K562 (cell line): Measurements from ENCODE around the gene COL9A2. TPM values are rescaled to one million over a fixed set of nuclear protein-coding genes. Genes with fewer than 3 reads are reported as not detected.

Experiments used
- ATAC-seq: fragments of 200-7000 bp; cut with Tn5 transposase; 3 replicates; pipeline ENCODE4 v1.9.1; 2020; ENCODE audit warnings: moderate library complexity
- BruUV-seq: library from RNA; stranded (reverse); fragments of 400-500 nt; replicated peaks from 2 replicates; lab custom pipeline; 2021; lab: Mats Ljungman, UMichigan
- CTCF ChIA-PET: fragments of 300-600 bp; formaldehyde crosslinking; extraction: SDS; loops from one replicate; lab custom pipeline; 2021; ENCODE audit warnings: low intra/inter-chr PET ratio; lab: Yijun Ruan, JAX
- POLR2A ChIA-PET: fragments of 300-600, 350-650 bp; sonication (Branson Sonifier 250); formaldehyde crosslinking; extraction: SDS; loops from one replicate; lab custom pipeline; 2021; ENCODE audit warnings: antibody characterized with exemption, inconsistent platforms; lab: Yijun Ruan, JAX
- DNase-seq, 4 experiments: peaks; one replicate each; pipeline versions ENCODE4 v3.0.0 to v3.0.0-alpha.2; 2011 to 2018; ENCODE audit warnings: low spot score in 3 of 4, mixed read lengths in 3 of 4; ENCODE audit errors: extremely low read depth in 1 of 4
- FAIRE-seq: peaks from 2 replicates; lab custom pipeline; 2011; peaks lifted over from hg19 to GRCh38; lab: Jason Lieb, UNC
- H2AFZ ChIP-seq: 2 replicates; pipeline ENCODE4 v1.6.0; 2011; ENCODE audit warnings: low read depth, low read length, control low read depth, inconsistent platforms
- H3K27ac ChIP-seq: fragments of 200-600 bp; 3 replicates; pipeline ENCODE4 v1.8.0; 2011; ENCODE audit warnings: low read depth, mild to moderate bottlenecking, control low read depth, inconsistent platforms, low read length, moderate library complexity, mixed read lengths; ENCODE audit errors: extremely low read depth
- H3K27me3 ChIP-seq, 2 experiments: fragments of 300-600 bp in 1 of 2; 2 replicates in 1 of 2; 3 replicates in 1 of 2; pipeline versions ENCODE4 v1.6.0 to v1.8.0; 2011; ENCODE audit warnings: inconsistent platforms in 2 of 2, low read length in 2 of 2, mild to moderate bottlenecking in 1 of 2, mixed read lengths in 1 of 2, moderate library complexity in 1 of 2; ENCODE audit not compliant: control insufficient read depth in 2 of 2, insufficient read depth in 2 of 2
- H3K36me3 ChIP-seq: fragments of 300-600 bp; 3 replicates; pipeline ENCODE4 v1.8.0; 2011; ENCODE audit warnings: mild to moderate bottlenecking, low read length, inconsistent platforms; ENCODE audit not compliant: control insufficient read depth, insufficient read depth
- H3K4me1 ChIP-seq, 2 experiments: fragments of 200-600 bp in 1 of 2; replicated peaks in 1 of 2; 2 replicates in 1 of 2; 3 replicates in 1 of 2; pipeline versions ENCODE4 v1.5.1 to v1.8.0; 2011; ENCODE audit warnings: inconsistent platforms in 2 of 2, low read length in 2 of 2, mild to moderate bottlenecking in 1 of 2, mixed read lengths in 1 of 2, moderate library complexity in 1 of 2; ENCODE audit not compliant: control insufficient read depth in 2 of 2, insufficient read depth in 2 of 2
- H3K4me2 ChIP-seq: 2 replicates; pipeline ENCODE4 v1.6.1; 2011; ENCODE audit warnings: low read length, control low read depth, inconsistent platforms, mixed read lengths; ENCODE audit not compliant: insufficient read depth
- H3K4me3 ChIP-seq: fragments of 200-600 bp; sonication (generic), shearing (Covaris generic); 2 replicates; pipeline ENCODE4 v1.5.1; 2016; ENCODE audit warnings: control low read depth, inconsistent platforms
- H3K79me2 ChIP-seq: fragments of 200-600 bp; 3 replicates; pipeline ENCODE4 v1.8.0; 2011; ENCODE audit warnings: low read length, inconsistent platforms; ENCODE audit not compliant: control insufficient read depth, insufficient read depth
- H3K9ac ChIP-seq, 2 experiments: 2 replicates each; pipeline versions ENCODE4 v1.6.0 to v1.6.1; 2011; ENCODE audit warnings: low read depth in 2 of 2, low read length in 2 of 2, control low read depth in 1 of 2, inconsistent platforms in 1 of 2, mild to moderate bottlenecking in 1 of 2, mixed read lengths in 1 of 2; ENCODE audit not compliant: insufficient read depth in 1 of 2
- H3K9me1 ChIP-seq: one replicate; pipeline ENCODE4 v1.6.0; 2011; ENCODE audit warnings: inconsistent platforms, mild to moderate bottlenecking, low read length, moderate library complexity; ENCODE audit not compliant: control insufficient read depth, insufficient read depth
- H3K9me3 ChIP-seq: replicated peaks from 2 replicates; pipeline ENCODE4 v1.5.1; 2011; ENCODE audit warnings: low read depth, low read length, inconsistent platforms; ENCODE audit not compliant: control insufficient read depth, insufficient read depth
- H4K20me1 ChIP-seq: replicated peaks from 2 replicates; pipeline ENCODE4 v1.6.1; 2011; ENCODE audit warnings: low read length, inconsistent platforms, mixed read lengths; ENCODE audit not compliant: control insufficient read depth, insufficient read depth
- CEBPB ChIP-seq: fragments of 450-650 bp; IDR thresholded peaks from 2 replicates; pipeline ENCODE4 v1.6.1; 2016; ENCODE audit warnings: missing genetic modification characterization, missing compliant biosample characterization
- NFXL1 ChIP-seq: fragments of 450-650 bp; formaldehyde crosslinking; IDR thresholded peaks from 2 replicates; pipeline ENCODE4 v1.4.0; 2021; ENCODE audit warnings: mild to moderate bottlenecking
- ZBTB33 ChIP-seq: sonication (generic); formaldehyde crosslinking; IDR thresholded peaks from 2 replicates; pipeline ENCODE4 v1.8.1; 2023; ENCODE audit warnings: mild to moderate bottlenecking, missing genetic modification reagents
- ZFP36 ChIP-seq: fragments of 150-350 bp; IDR thresholded peaks from 2 replicates; pipeline ENCODE4 v1.6.1; 2018; ENCODE audit warnings: low read length, low read depth; ENCODE audit not compliant: partially characterized antibody
- ZNF134 ChIP-seq: fragments of 250-450 bp; sonication (Bioruptor Pico); conservative IDR thresholded peaks from 2 replicates; pipeline ENCODE4 v1.4.0; 2020
- WGBS: fragments of 100-300 bp; shearing (Covaris generic); methylation state at CpG from one replicate; pipeline ENCODE4 v1.1.6; 2016; ENCODE audit warnings: low coverage, mixed read lengths; ENCODE audit not compliant: insufficient coverage; ENCODE audit errors: missing lambda C conversion rate; 5-methylcytosine and 5-hydroxymethylcytosine counted together
- in situ Hi-C: fragments of 300-500 bp; cut with MboI; formaldehyde crosslinking; loops from 4 replicates; pipeline ENCODE4 v1.15.0; 2018; ENCODE audit warnings: inconsistent platforms, mixed read lengths
- intact Hi-C: fragments of 100-400 bp; cut with micrococcal nuclease; formaldehyde crosslinking; loops from 2 replicates; pipeline ENCODE4 v1.14.2; 2022
- polyA plus RNA-seq, 8 experiments: library from polyadenylated mRNA; depleted of rRNA in 4 of 8; stranded (reverse) in 5 of 8; unstranded in 3 of 8; fragments of >200 nt; fragmentation: Nextera tagmentation in 2 of 8; fragmentation: Illumina TruSeq in 1 of 8; extraction: Ambion mirVana in 2 of 8; extraction: Trizol in 1 of 8; gene quantifications; 2 replicates each; pipeline versions ENCODE4 v1.2.1 to v1.2.3, GENCODE V29; 2011 to 2014; ENCODE audit warnings: inconsistent platforms in 1 of 8, missing spikeins in 1 of 8
- total RNA-seq, 7 experiments: library from RNA; depleted of rRNA in 6 of 7; stranded (reverse); fragments of >200 nt in 6 of 7; fragmentation: Illumina TruSeq in 2 of 7; extraction: Trizol in 2 of 7; gene quantifications; 2 replicates each; pipeline versions ENCODE4 v1.2.1 to v1.2.3, GENCODE V29; 2011 to 2021; ENCODE audit warnings: low replicate concordance in 1 of 7

The COL9A2 gene
- total and polyA plus RNA-seq, 9 of the 15 experiments (the other 6 are each of a cell fraction or from before 2014, with no cell fraction given): 0.03 to 2.2 (median 0.31) TPM

DNA sequence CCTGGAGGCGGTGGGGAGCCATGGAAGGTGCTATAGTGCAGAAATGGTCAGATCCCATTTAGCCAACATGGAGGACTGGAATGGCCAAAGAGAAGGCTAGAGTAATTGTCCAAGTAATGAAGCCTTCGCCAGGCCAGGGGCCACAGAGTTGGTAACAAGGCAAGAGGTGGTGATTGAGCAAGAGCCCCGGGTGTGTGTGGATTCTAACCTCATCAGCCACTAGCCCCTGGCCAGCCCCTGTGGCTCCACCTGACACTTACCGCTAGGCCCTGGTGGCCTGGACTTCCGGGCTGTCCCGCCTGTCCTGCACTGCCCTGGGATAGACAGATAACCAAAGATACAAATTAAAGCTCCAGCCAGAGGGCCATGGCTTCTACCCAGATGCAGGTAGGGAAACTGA lies 9.9 kb downstream of the COL9A2 start:
- ATAC-seq (no peak), DNase-seq (no peak)
- intact Hi-C loops: no loop called here
- in situ Hi-C loops: loop anchor here (10.0 kb wide), 1 partner anchor 152 kb away; no protein-coding TSS in a partner anchor
- 44% methylated on average over 6 of the region's 6 CpGs for WGBS
- Histone ChIP-seq H3K4me1 (peaks cover 8 to 27% of the 10 kb centered on the region in 2 experiments; a peak in 4 of 5 replicates), H3K4me2 (no peak overlapping the region), H3K27ac (no peak overlapping the region), H3K9me3 (no peaks in the 10 kb centered on the region), H3K27me3 (no peaks in the 10 kb centered on the region; a peak in 1 of 5 replicates)
- CTCF ChIA-PET: no interaction called here
- POLR2A ChIA-PET: no interaction called here
- no peak for TF ChIP-seq ZNF134
- TF ChIP-seq ZBTB33 (CRISPR knock-in tag): peak; percentile 80
- TF ChIP-seq NFXL1 (CRISPR knock-in tag): no peak
- peak; percentile 48 for TF ChIP-seq CEBPB (tag)
- TF ChIP-seq ZFP36: peak; percentile 38
- TF ChIP-seq, all 486 proteins: peak for 3
- Histone ChIP-seq H3K9ac (peak overlapping the region in 1 of 2 experiments; percentile 70; a peak in 1 of 4 replicates), H3K9me1 (no peaks in the 10 kb centered on the region), H3K36me3 (no peaks in the 10 kb centered on the region), H4K20me1 (no peaks in the 10 kb centered on the region), H3K79me2 (no peaks in the 10 kb centered on the region), H3K4me3 (no peak overlapping the region), H2AFZ (no peak overlapping the region)
- no TSS peak for BruUV-seq
- FAIRE-seq: peak; percentile 6
